Measurements from ENCODE around the gene ZNF106. TPM values are rescaled to one million over a fixed set of nuclear protein-coding genes. Genes with fewer than 3 reads are reported as not detected.

ZNF106 gene
- total RNA-seq, 4 donors from 2014 or later: 85.6 to 105 (median 93.7) TPM

GRCh38 chr15:42457445-42458442, 33.2 kb downstream of the ZNF106 start:
- DNase-seq (ENCODE audit: low spot score) (no peak), ATAC-seq (ENCODE audit: low FRiP score) (peak; percentile 91)
- no peak for TF ChIP-seq CTCF (IDR thresholded peaks at IDR 0.05)

- DNase-seq (ENCODE audit: low spot score): no peak
- ATAC-seq (ENCODE audit: low FRiP score): no peak
- TF ChIP-seq CTCF (IDR thresholded peaks at IDR 0.05): no peak
These were observed 34.0 kb downstream of the ZNF106 start for GRCh38 chr15:42456971-42457370.

DNA sequence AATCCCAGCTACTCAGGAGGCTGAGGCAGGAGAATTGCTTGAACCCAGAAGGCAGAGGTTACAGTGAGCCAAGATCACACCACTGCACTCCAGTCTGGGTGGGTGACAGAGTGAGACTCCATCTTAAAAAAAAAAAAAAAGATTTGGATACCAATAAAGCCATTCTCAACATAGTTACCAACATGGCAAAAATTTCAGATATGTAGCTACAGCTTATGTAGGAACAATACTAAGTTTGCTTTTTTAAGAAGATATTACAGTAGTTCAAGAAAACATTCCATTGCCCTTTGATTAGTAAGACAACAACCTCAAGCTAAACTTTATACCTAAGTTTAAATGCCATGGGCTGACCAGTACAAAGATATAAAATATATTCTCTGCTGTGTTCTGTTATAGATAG, 34.4 kb downstream of the ZNF106 start:
- DNase-seq (ENCODE audit: low spot score): no peak
- ATAC-seq (ENCODE audit: low FRiP score): no peak
- TF ChIP-seq CTCF (IDR thresholded peaks at IDR 0.05): no peak

- no peak for ATAC-seq (ENCODE audit: low FRiP score)
These were observed 37.1 kb downstream of the ZNF106 start for GRCh38 chr15:42453826-42454225.

GRCh38 chr15:42450425-42450790, 40.5 kb downstream of the ZNF106 start:
- no peak for TF ChIP-seq CTCF (IDR thresholded peaks at IDR 0.05)
- DNase-seq (ENCODE audit: low spot score) (no peak), ATAC-seq (ENCODE audit: low FRiP score) (no peak)

More at GRCh38 chr15:42453826-42454225, 37.1 kb downstream of the ZNF106 start:
- no peak for TF ChIP-seq CTCF (IDR thresholded peaks at IDR 0.05)
- no peak for DNase-seq (ENCODE audit: low spot score)

DNA sequence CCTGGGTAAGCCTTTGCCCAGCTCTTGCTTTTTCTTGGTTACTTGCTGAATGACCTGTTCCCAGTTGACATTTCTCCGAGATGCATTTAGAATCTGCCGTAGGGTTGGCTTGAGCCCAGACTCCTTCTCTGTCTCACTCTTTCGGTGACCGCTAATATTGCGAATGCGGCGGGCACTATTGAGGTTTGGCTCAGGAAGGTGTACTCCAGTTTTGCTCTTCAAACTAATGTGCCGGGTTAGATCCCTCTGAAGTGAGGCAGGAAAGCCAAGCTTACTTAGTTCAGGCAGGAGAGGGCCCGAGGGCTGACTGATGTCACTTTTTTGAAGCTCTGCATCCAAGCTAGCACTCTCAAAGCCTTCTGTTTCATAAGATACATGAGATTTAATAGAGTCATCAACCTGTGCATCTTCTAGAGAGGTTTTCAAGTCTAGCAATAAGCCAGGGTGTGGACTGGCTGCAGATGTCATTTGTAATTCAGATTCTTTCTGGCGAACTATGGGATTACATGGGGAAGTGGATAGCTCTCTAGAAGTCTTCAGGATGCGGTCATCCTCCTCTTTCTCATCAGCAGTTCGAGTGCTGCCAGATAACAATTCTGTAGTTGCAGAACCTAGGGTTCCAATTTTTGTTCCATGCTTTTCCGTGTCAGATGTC, 41.0 kb downstream of the ZNF106 start:
- ATAC-seq (ENCODE audit: low FRiP score) (no peak), DNase-seq (ENCODE audit: low spot score) (no peak)
- TF ChIP-seq CTCF (IDR thresholded peaks at IDR 0.05): no peak

All from omental fat pad (tissue), 4 donors.